Measurements from ENCODE around the gene PIGX. TPM values are rescaled to one million over a fixed set of nuclear protein-coding genes. Genes with fewer than 3 reads are reported as not detected.

The PIGX gene
- total RNA-seq, 1 donor from 2014 or later, result 18.4 TPM

Other genes with a start within 250 kb of the PIGX start
- 31.6 TPM for gene RNF168, start 208.6 kb upstream of the PIGX start, total RNA-seq
- not detected for gene SMCO1, start 197.0 kb upstream of the PIGX start, total RNA-seq
- gene WDR53, start 143.8 kb upstream of the PIGX start, total RNA-seq, result 13.5 TPM
- 8.7 TPM for gene FBXO45, start 143.7 kb upstream of the PIGX start, total RNA-seq
- 10.0 TPM for gene NRROS, start 72.7 kb upstream of the PIGX start, total RNA-seq
- 1.7 TPM for gene CEP19, start 127 bp upstream of the PIGX start, total RNA-seq
- gene PAK2, start 27.5 kb downstream of the PIGX start, total RNA-seq, result 60.8 TPM
- 50.3 TPM for gene SENP5, start 155.5 kb downstream of the PIGX start, total RNA-seq
- 39.9 TPM for gene NCBP2, start 230.2 kb downstream of the PIGX start, total RNA-seq